Immature natural killer cell (primary cell): ENCODE results near the gene MAP7D1. TPM values are rescaled to one million over a fixed set of nuclear protein-coding genes. Genes with fewer than 3 reads are reported as not detected.

Experiments
- DNase-seq, 3 donors: peaks; one replicate each; pipeline ENCODE4 v3.0.0; 2022; ENCODE audit warnings: mixed read lengths in 1 of 3
- H3K27ac Mint-ChIP-seq, 6 donors: one replicate each; pipeline ENCODE4 v1.8.0; 2020; ENCODE audit warnings: mixed read lengths in 6 of 6, mild to moderate bottlenecking in 5 of 6, inconsistent platforms in 4 of 6, moderate library complexity in 3 of 6
- H3K27me3 Mint-ChIP-seq, 3 donors: one replicate each; pipeline ENCODE4 v1.8.0; 2020 to 2021; ENCODE audit warnings: low read depth in 3 of 3, mild to moderate bottlenecking in 3 of 3, mixed read lengths in 3 of 3, moderate library complexity in 3 of 3, inconsistent platforms in 1 of 3
- H3K36me3 Mint-ChIP-seq, 3 donors: one replicate each; pipeline ENCODE4 v1.8.0; 2020; ENCODE audit warnings: mixed read lengths in 3 of 3, inconsistent platforms in 2 of 3, mild to moderate bottlenecking in 2 of 3
- H3K4me1 Mint-ChIP-seq, 2 donors: one replicate each; pipeline ENCODE4 v1.8.0; 2020; ENCODE audit warnings: inconsistent platforms in 2 of 2, mild to moderate bottlenecking in 2 of 2, mixed read lengths in 2 of 2, moderate library complexity in 1 of 2
- H3K4me3 Mint-ChIP-seq, 5 donors: one replicate each; pipeline ENCODE4 v1.8.0; 2020; ENCODE audit warnings: mild to moderate bottlenecking in 5 of 5, mixed read lengths in 5 of 5, inconsistent platforms in 3 of 5, moderate library complexity in 3 of 5
- H3K9me3 Mint-ChIP-seq, 6 donors: one replicate each; pipeline ENCODE4 v1.8.0; 2020; ENCODE audit warnings: mild to moderate bottlenecking in 6 of 6, mixed read lengths in 6 of 6, inconsistent platforms in 4 of 6, moderate library complexity in 3 of 6
- polyA plus RNA-seq, 3 donors: library from polyadenylated mRNA; unstranded; fragments of 300-500 nt; fragmentation: Illumina TruSeq; gene quantifications; one replicate each; pipeline ENCODE4 v1.2.3, GENCODE V29; 2021

MAP7D1 gene
- polyA plus RNA-seq: 10 to 100 TPM; 12.4 to 41.9 (median 17.9) TPM

DNA sequence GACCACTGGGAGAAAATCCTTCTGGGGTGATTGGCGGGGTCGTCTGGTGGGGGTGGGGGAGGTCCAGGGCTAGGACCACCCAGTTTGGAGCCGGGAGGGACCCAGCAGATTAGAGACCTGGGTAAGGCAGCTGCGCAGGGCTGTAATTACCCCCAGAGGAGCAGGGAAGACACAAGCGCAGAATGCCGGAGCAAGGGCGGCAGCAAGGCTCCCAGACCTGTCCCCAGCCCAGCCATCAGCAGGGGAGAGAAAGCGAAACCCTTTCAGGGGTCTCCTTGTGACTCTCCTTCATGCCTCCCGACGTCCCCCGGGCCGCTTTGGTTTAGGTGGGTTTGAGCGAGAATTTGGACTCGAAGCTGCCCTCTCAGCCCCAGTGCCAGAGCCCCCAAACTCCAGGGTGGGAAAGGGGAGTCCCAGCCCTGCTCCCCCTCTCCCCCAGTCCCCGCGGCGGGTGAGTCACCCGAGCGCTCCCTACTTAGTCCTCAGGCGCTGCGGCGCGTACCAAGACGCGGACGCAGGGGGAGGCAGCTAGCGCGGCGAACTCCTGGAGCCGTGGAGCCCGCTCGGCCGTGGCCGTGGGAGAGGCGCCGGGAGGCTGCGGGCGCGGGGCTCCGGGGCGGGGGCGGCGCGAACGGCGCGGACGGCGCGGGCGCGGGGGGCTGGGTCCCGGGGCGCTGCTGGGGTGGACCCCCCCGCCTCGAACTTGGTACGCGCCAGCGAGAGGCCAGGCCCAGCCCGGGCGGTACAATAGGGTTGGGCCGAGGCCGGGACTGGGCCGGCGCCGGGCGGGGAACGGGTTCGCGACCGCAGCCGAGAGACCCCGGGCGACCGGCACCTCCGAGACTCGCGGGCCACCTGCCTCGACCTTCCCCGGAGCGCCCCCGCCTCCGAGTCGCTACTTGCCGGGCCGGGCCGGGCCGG is at the start of gene MAP7D1:
TSS of gene MAP7D1 (plus strand) at position 753 of the 921 bp plus-strand sequence. CDS start 258 bp downstream, outside the sequence.
- Mint-ChIP-seq H3K9me3 (no peaks in the 10 kb centered on the region), H3K4me3 (peak within 1 kb of the TSS; percentile 84 to 92 (median 89)), H3K27ac (peak within 1 kb of the TSS; percentile 91 to 99 (median 97)), H3K4me1 (peaks cover 75 to 78% of the 10 kb centered on the region in 2 donors), H3K36me3 (peaks cover 0 to 3% (median 0%) of the 10 kb centered on the region in 3 donors), H3K27me3 (peaks cover 2 to 9% (median 4%) of the 10 kb centered on the region in 3 donors)
- peak; percentile 90 to 92 (median 91) for DNase-seq

DNA sequence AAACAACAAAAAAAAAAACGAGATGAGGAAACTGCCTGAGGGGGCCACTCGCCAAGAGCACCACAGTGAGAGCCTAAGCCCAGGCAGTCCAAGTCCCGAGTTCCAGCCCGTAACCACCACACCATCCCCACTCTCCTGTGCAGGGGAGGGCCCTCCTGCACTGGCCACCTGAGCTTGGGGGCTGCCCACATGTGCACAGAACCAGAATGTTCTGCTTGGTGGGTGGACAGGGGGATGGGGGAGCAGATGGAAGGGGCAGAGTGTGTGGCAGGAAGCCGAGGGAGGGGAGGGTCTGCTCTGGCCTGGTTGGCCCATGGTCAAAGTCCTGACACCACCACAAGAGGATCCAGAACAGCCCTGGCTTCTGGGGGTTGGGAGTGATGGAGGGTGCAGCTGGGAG is 49.7 kb upstream of the MAP7D1 start:
- no peak for DNase-seq
- Mint-ChIP-seq H3K27ac (no peak overlapping the region), H3K4me3 (no peak overlapping the region), H3K27me3 (peaks cover 0 to 1% (median 0%) of the 10 kb centered on the region in 3 donors), H3K9me3 (peaks cover 0 to 2% (median 0%) of the 10 kb centered on the region in 6 donors), H3K4me1 (peaks cover 1 to 6% of the 10 kb centered on the region in 2 donors), H3K36me3 (no peaks in the 10 kb centered on the region)

DNA sequence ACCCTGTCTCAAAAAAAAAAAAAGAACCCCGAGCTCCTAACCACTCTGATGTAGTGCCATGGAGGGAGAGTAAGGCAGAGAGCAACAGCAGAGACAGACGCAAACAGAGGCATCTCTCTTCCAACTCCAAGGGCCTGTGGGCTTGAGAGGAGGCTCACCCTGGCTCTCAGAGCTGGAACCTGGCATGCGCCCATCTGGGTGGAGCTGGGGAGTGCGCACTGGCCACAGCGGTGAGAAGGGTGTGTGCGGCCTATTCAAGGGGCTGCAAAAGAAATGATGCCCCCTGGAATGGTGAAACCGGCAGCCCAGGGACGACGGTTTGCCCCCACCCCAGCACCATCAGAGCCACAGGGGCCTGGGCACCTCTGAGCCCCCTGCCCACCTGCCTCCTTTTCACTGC is 48.6 kb upstream of the MAP7D1 start:
- Mint-ChIP-seq H3K27me3 (peaks cover 0 to 1% (median 0%) of the 10 kb centered on the region in 3 donors), H3K4me1 (peaks cover 1 to 6% of the 10 kb centered on the region in 2 donors), H3K27ac (no peak overlapping the region), H3K36me3 (no peaks in the 10 kb centered on the region), H3K4me3 (no peak overlapping the region), H3K9me3 (peaks cover 0 to 2% (median 0%) of the 10 kb centered on the region in 6 donors)
- no peak for DNase-seq

DNA sequence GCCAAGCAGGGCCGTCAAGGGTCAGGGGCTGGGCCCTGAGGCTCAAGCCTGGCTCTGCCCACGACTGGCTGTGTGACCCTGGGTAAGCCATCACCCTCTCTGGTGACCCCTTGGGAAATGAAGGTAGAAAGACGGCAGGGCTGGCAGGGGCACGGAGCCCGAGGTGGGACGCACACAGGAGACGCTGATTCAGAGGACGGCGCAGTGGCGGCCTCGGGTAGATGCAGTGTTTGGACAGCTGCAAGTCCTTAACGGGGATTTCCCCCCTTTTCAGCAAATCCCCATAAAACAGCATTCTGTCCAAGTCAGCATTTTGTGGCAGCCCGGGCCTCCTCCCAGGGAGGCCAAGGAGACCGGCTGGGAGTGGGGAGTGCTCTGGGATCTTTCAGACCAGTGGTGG is 47.6 kb upstream of the MAP7D1 start:
- peaks cover 0 to 2% (median 0%) of the 10 kb centered on the region in 6 donors for H3K9me3 Mint-ChIP-seq
- H3K4me3 Mint-ChIP-seq: no peak overlapping the region
- DNase-seq: no peak
- H3K36me3 Mint-ChIP-seq: no peaks in the 10 kb centered on the region
- peaks cover 0 to 2% (median 0%) of the 10 kb centered on the region in 3 donors for H3K27me3 Mint-ChIP-seq
- peaks cover 1 to 6% of the 10 kb centered on the region in 2 donors for H3K4me1 Mint-ChIP-seq
- no peak overlapping the region for H3K27ac Mint-ChIP-seq

DNA sequence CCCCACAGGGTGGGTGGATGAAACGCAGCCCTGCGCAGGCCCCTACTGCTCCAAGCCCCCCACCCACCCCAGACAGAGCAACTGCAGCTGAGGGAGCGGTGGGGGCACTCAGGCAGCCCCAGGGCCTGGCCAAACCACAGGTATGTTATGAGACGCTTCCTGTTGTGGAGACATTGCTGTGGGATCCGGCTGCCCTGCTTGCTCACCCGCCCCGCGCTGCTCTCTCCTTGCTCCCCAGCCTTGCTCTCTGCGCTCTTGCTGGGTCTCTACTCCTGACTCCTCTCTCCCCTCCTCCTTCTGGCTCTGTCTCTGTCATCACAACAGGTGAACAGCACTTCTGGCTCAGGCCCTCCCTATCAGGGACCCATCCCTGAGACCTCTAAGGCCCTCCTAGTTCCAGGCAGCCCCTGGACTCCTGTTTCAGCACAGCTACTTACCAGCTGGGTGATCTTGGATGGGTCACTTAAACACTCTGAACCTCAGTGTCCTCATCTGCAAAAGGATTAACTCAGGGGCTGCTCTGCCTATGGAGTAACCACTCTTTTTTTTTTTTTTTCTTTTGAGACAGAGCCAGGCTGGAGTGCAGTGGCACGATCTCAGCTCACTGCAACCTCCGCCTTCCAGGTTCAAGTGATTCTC is 46.8 kb upstream of the MAP7D1 start:
- H3K4me3 Mint-ChIP-seq: peak overlapping the region in 2 of 5 donors; percentile 12 to 22
- peaks cover 0 to 2% (median 0%) of the 10 kb centered on the region in 6 donors for H3K9me3 Mint-ChIP-seq
- no peaks in the 10 kb centered on the region for H3K36me3 Mint-ChIP-seq
- DNase-seq: peak in 1 of 3 donors; percentile 24
- H3K27ac Mint-ChIP-seq: peak overlapping the region in 2 of 6 donors; percentile 29 to 58
- H3K4me1 Mint-ChIP-seq: peaks cover 1 to 6% of the 10 kb centered on the region in 2 donors
- peaks cover 0 to 4% (median 0%) of the 10 kb centered on the region in 3 donors for H3K27me3 Mint-ChIP-seq

DNA sequence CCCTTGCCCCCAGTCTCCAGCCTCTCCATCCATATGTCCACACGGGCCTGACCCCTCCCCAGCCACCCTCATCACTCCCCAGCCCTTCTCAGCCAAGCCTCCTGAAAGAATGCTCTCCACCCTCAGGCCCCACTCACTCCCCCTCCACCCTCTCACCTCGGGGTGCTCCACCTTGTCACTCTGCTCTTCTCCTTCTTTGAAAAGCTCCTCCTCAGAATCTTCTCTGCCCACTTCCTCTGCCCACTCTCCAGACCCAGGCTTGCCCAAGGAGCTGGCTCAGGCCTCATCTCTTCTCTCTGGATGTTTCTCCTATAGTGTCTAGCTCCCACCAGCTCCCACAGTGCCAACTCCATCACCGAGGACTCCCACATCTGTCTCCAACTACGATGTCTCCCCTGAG is 44.8 kb upstream of the MAP7D1 start:
- no peak overlapping the region for H3K27ac Mint-ChIP-seq

DNA sequence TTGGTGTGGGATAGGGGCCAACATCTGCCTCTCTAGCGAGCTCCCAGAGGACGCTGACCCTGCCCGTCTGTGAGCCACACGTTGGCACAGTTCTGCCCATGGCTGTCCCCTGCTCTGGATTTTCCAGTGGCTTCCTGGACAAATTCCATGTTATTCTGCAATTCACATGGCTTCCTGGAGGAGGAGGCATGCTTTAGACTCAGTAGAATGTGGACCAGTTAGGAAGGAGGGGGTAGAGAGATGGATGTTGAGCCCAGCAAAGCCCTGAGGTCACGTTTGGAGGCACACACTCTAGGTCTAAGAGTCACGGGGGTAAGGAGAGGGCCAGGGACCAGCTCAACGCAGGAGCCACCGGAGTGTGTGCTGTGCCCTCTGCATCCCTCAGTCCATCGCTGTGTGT is 43.1 kb upstream of the MAP7D1 start:
- no peaks in the 10 kb centered on the region for H3K36me3 Mint-ChIP-seq
- peaks cover 0 to 6% (median 0%) of the 10 kb centered on the region in 3 donors for H3K27me3 Mint-ChIP-seq
- no peak for DNase-seq
- peaks cover 0 to 2% (median 0%) of the 10 kb centered on the region in 6 donors for H3K9me3 Mint-ChIP-seq
- H3K4me1 Mint-ChIP-seq: peaks cover 1 to 6% of the 10 kb centered on the region in 2 donors
- H3K27ac Mint-ChIP-seq: no peak overlapping the region
- no peak overlapping the region for H3K4me3 Mint-ChIP-seq

More for the DNA sequence above, 44.8 kb upstream of the MAP7D1 start:
- peaks cover 1 to 6% of the 10 kb centered on the region in 2 donors for H3K4me1 Mint-ChIP-seq
- peaks cover 0 to 2% (median 0%) of the 10 kb centered on the region in 6 donors for H3K9me3 Mint-ChIP-seq
- H3K36me3 Mint-ChIP-seq: no peaks in the 10 kb centered on the region
- H3K27me3 Mint-ChIP-seq: peaks cover 0 to 5% (median 0%) of the 10 kb centered on the region in 3 donors
- H3K4me3 Mint-ChIP-seq: no peak overlapping the region
- DNase-seq: no peak

DNA sequence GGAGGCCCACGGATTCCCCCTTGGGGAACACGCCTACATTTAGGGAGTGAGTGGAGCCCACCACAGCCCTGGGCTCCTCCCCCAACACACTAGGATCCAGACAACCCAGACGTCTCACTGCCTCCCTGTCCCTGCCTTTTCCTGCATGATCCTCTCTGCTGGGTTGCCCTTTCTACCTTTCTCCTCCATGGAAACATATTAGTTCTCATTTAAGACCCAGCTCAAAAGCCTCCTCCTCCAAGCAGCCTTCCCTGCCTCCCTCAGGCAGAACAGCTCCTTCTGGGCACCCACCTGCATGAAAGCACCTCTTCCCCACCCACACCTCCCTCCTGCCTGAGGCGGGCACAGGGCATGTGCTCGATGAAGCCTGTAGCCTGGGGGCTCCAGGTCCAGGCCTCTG is 41.6 kb upstream of the MAP7D1 start:
- Mint-ChIP-seq H3K27ac (no peak overlapping the region), H3K27me3 (peaks cover 0 to 6% (median 0%) of the 10 kb centered on the region in 3 donors), H3K4me3 (no peak overlapping the region)

DNA sequence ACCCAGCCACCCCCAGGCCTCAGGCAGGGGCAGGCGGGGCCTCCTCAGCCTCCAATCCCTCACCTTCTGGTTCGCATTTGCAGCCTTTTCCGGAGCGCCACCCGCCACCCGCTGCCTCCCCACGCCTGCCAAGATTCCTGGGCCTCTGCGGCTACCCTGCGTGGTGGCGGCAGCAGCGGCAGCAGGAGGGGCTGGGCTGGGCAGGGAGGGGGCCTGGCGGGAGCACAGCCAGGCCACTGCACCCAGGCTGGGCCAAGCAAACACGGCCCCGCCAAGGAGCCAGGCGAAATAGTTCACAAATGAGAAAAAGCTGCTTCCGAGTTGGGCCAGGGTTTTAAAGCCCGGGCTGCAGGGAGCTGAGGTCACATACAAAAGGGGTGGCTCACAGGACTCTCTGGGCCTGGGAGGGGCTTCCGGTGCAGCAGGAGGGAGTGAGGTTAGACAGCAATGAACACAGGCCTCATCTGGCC is 40.7 kb upstream of the MAP7D1 start:
- Mint-ChIP-seq H3K27ac (no peak overlapping the region), H3K9me3 (no peaks in the 10 kb centered on the region), H3K27me3 (peaks cover 0 to 6% (median 2%) of the 10 kb centered on the region in 3 donors), H3K36me3 (no peaks in the 10 kb centered on the region), H3K4me3 (no peak overlapping the region), H3K4me1 (no peaks in the 10 kb centered on the region)
- DNase-seq: no peak

More for the DNA sequence above, 41.6 kb upstream of the MAP7D1 start:
- Mint-ChIP-seq H3K4me1 (peaks cover 0 to 1% of the 10 kb centered on the region in 2 donors), H3K9me3 (peaks cover 0 to 2% (median 0%) of the 10 kb centered on the region in 6 donors), H3K36me3 (no peaks in the 10 kb centered on the region)
- no peak for DNase-seq

DNA sequence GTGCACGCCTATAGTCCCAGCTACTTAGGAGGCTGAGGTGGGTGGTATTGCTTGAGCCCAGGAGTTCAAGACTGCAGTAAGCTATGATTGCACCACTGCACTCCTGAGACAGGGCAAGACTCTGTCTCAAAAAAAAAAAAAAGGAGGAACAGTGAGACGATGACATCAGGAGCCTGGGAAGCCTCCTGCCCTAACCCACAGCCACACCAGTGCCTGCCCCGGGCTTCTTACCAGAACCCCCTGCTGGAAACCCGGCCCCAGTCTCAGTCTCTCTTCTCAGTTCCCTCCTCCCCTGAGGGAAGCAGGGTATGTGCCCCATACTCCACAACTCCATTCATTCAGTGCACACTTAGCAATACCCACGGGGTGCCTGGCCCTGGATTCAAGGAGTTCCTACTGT is 40.0 kb upstream of the MAP7D1 start:
- no peak for DNase-seq
- Mint-ChIP-seq H3K27ac (no peak overlapping the region), H3K36me3 (no peaks in the 10 kb centered on the region), H3K9me3 (no peaks in the 10 kb centered on the region), H3K4me3 (no peak overlapping the region), H3K27me3 (peaks cover 0 to 6% (median 2%) of the 10 kb centered on the region in 3 donors), H3K4me1 (no peaks in the 10 kb centered on the region)

DNA sequence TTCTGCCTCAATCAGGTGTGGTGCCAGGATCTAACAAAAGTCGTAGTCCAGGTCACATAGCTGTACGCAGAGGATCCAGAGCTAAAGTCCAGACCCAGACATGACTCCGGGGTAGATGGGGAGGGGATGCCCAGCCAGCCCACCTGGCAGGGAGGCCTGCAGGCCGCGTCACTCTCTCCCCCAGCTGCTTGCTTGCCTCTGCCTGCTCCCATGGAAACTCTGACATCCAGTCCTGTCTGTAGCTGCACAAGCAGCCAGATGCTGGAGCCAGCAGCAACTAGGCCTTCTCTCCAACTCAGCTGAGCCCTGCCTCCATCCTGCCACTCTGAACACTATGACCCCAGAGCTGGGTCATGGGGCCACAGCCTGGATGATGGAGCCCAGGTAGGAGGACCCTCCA is 39.1 kb upstream of the MAP7D1 start:
- Mint-ChIP-seq H3K27me3 (peaks cover 0 to 6% (median 2%) of the 10 kb centered on the region in 3 donors), H3K4me3 (no peak overlapping the region), H3K36me3 (no peaks in the 10 kb centered on the region), H3K9me3 (no peaks in the 10 kb centered on the region), H3K27ac (no peak overlapping the region), H3K4me1 (no peaks in the 10 kb centered on the region)
- no peak for DNase-seq

DNA sequence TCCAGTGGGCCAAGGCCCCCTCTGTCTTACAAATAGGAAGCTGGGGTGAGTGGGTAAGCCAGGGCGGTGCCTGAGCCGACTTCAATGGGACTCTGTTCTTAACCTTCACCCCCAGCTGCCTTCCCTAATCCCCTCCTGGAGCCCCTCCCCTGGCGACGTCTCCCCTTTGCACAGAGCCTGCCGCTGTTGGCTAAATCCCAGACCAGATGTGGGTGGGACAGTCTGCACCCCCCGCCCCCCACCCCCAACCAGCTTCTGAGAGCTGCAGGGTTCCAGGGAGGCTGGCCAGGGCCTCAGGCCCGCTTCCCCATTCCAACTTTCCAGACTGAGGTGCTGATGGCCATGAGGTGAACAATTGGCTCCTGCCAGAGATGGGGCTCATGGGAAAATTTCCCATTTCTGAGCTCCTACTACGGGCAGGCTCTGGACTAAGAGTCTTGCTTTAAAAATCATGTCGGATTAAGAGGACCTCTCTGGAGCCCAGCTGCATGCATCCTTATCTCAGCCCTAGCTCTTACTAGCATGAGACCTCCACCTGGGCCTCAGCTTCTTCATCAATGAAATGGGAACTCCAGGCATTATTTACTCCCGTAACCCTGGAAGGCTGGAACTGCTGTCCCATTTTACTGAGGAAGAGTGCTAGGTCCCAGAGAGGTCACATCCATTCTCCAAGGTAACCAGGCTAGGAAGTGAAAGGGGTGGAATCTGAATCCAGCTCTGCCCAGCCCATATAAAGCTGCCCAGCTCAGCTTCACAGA is 37.3 kb upstream of the MAP7D1 start:
- peaks cover 0 to 3% (median 0%) of the 10 kb centered on the region in 3 donors for H3K36me3 Mint-ChIP-seq
- H3K4me3 Mint-ChIP-seq: no peak overlapping the region
- H3K4me1 Mint-ChIP-seq: peaks cover 4 to 6% of the 10 kb centered on the region in 2 donors
- H3K27ac Mint-ChIP-seq: no peak overlapping the region
- H3K9me3 Mint-ChIP-seq: no peaks in the 10 kb centered on the region
- DNase-seq: no peak
- peaks cover 0 to 9% (median 6%) of the 10 kb centered on the region in 3 donors for H3K27me3 Mint-ChIP-seq

DNA sequence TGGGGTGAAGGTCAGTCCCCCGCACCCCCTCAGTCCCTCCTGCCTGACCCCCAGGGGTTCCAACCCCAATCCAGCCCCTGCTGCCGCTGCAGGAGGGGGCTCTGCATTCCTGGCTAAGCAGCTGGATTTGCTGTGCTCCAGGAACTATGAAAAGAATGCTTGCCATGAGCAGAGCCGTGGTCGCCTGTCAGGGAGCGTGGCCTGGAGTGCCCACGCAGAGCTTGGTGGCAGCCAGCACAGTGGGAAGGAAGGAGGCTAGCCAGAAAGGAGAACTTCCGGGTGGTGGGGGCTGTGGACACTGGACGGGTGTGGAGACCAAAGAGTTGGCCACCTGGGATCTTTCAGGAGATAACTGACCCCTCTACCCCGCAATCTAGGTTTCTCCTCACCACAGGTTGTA is 36.5 kb upstream of the MAP7D1 start:
- Mint-ChIP-seq H3K4me1 (peaks cover 9 to 14% of the 10 kb centered on the region in 2 donors), H3K36me3 (peaks cover 0 to 3% (median 0%) of the 10 kb centered on the region in 3 donors), H3K4me3 (no peak overlapping the region), H3K9me3 (no peaks in the 10 kb centered on the region), H3K27ac (no peak overlapping the region), H3K27me3 (peaks cover 0 to 11% (median 9%) of the 10 kb centered on the region in 3 donors)
- DNase-seq: no peak
